GM12874 (cell line): ENCODE data around the gene AATK.

ENCODE experiments used
- TF ChIP-seq, protein P1 (sequence below): IDR thresholded peaks from 2 replicates; pipeline ENCODE4 v1.5.1; 2011; ENCODE audit warnings: low read depth, mild to moderate bottlenecking, control low read depth, low read length, moderate library complexity; ENCODE audit not compliant: insufficient read depth

The AATK gene, protein sequence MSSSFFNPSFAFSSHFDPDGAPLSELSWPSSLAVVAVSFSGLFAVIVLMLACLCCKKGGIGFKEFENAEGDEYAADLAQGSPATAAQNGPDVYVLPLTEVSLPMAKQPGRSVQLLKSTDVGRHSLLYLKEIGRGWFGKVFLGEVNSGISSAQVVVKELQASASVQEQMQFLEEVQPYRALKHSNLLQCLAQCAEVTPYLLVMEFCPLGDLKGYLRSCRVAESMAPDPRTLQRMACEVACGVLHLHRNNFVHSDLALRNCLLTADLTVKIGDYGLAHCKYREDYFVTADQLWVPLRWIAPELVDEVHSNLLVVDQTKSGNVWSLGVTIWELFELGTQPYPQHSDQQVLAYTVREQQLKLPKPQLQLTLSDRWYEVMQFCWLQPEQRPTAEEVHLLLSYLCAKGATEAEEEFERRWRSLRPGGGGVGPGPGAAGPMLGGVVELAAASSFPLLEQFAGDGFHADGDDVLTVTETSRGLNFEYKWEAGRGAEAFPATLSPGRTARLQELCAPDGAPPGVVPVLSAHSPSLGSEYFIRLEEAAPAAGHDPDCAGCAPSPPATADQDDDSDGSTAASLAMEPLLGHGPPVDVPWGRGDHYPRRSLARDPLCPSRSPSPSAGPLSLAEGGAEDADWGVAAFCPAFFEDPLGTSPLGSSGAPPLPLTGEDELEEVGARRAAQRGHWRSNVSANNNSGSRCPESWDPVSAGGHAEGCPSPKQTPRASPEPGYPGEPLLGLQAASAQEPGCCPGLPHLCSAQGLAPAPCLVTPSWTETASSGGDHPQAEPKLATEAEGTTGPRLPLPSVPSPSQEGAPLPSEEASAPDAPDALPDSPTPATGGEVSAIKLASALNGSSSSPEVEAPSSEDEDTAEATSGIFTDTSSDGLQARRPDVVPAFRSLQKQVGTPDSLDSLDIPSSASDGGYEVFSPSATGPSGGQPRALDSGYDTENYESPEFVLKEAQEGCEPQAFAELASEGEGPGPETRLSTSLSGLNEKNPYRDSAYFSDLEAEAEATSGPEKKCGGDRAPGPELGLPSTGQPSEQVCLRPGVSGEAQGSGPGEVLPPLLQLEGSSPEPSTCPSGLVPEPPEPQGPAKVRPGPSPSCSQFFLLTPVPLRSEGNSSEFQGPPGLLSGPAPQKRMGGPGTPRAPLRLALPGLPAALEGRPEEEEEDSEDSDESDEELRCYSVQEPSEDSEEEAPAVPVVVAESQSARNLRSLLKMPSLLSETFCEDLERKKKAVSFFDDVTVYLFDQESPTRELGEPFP (N-terminal part only)

DNA sequence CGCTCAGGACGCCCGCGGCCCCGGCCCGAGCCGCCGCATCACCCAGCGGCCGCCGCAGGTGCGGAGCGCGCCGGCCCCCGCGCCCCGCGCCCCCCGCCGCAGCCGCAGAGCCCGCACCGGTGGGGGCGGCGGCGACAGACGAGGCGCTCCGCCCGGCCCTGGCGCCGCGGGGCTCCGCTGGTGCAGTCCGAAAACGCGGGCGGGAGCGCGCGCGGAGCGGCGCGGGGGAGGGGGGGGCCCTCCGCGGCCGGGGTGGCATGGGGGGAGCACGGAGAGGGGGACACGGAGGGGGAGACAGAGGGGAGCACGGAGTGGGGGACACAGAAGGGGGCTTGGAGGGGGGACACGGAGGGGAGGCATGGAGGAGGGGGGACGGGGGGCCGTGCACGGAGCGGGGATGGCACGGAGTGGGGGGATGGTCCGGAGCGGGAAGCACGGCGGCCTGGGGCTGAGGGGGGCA is at the start of gene AATK:
Gene AATK, minus strand, starts transcription at position 189 of the 460 bp plus-strand sequence. CDS start 229 bp downstream, outside the sequence.
- TF ChIP-seq, protein P1, sequence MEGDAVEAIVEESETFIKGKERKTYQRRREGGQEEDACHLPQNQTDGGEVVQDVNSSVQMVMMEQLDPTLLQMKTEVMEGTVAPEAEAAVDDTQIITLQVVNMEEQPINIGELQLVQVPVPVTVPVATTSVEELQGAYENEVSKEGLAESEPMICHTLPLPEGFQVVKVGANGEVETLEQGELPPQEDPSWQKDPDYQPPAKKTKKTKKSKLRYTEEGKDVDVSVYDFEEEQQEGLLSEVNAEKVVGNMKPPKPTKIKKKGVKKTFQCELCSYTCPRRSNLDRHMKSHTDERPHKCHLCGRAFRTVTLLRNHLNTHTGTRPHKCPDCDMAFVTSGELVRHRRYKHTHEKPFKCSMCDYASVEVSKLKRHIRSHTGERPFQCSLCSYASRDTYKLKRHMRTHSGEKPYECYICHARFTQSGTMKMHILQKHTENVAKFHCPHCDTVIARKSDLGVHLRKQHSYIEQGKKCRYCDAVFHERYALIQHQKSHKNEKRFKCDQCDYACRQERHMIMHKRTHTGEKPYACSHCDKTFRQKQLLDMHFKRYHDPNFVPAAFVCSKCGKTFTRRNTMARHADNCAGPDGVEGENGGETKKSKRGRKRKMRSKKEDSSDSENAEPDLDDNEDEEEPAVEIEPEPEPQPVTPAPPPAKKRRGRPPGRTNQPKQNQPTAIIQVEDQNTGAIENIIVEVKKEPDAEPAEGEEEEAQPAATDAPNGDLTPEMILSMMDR: no peak

DNA sequence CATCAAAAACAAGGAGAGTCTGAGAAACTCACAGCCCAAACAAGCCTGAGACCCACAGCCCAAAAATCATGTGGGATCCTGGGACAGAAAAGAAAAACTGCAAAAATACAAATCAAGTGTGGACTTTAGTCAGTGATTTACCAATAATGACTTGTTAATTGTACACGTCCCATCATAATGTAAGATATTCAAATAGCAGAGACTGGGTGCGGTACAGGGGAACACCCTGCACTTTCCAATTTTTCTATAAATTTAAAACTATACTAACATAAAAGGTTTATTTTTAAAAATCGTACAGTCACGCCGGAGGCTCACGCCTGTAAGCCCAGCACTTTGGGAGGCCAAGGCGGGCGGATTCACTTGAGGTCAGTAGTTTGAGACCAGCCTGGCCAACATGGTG is 48.0 kb upstream of the AATK start:
- TF ChIP-seq, protein P1: no peak

DNA sequence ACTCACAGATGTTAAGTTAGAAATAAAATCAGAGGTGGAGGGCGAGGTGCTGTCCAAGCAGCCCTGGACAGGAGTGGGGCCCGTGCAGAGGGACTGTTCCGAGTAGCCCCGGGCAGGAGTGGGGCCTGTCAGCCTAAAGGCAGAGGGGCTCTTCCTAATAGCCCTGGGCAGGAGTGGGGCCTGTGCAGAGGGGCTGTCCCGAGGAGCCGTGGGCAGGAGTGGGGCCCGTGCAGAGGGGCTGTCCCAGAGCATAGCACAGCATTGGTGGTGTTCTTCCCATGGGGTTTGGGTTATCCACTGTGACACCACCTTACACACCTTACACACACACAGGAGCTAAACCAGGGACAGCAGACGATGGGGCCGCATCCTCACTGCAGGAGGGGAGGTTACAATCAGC is 46.3 kb upstream of the AATK start:
- TF ChIP-seq, protein P1: no peak

DNA sequence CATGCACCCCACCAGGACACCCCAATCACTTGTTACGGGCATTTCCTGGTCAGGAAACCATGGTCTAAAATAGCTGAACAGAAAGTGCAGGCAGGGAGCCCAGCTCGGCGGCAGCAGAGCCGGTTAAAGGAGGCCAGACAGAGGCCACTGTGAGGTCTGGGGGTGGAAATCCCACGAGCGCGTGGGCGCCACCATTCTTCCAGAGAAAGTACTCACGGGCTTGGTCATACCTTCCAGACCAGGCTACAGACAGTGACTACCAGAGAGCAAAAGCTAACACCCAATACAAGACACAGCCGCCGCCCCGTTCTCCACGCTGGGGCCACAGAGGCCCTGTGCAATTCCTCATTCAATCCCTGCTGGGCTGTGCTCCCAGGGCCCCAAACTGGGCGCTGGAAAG is 44.8 kb upstream of the AATK start:
- TF ChIP-seq, protein P1: no peak

DNA sequence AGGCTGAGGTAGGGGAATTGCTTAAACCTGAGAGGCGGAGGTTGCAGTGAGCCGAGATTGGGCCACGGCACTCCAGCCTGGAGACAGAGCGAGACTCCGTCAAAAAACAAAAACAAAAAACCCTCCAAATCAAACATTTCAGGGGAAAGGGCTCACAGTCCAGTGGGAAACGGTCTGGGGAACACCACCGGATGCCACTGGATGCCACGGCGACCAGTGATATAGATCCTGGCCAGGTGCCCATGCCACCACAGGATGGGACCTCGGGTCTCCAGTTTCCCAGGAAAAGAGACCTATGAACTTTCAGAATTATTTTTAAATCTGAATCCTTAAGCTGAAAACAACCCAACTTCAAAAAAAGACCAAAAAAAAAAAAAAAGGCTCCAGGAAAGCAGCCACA is 44.4 kb upstream of the AATK start:
- TF ChIP-seq, protein P1: no peak

DNA sequence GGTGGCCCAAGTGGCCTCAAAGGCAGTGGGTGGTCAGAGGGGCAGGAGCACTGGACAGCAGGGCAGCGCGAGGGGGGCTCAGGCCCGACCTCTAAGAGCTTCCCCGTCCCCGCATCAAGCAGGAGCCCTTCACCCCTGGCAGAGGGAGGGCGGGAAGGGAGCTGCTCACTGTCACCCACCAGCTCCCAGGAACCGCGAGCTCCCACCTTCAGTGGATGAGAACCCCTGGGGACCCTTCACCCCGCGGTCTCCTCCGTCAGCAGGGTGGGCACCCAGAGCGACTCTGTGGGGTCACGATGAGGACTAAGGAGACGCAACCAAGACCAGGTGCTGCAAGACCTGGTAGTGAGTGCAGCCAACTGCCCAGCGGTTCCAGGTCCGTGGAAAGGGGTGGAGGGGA is 43.1 kb upstream of the AATK start:
- TF ChIP-seq, protein P1: no peak
